ENCODE results near the gene LHX6. TPM values are rescaled to one million over a fixed set of nuclear protein-coding genes. Genes with fewer than 3 reads are reported as not detected.
A peak's percentile ranks its signal among the peaks of the same experiment; 100 is the strongest.

LHX6 gene
- total and polyA plus RNA-seq, 2 donors from 2014 or later: 0.82 to 4.9 TPM

- TF ChIP-seq CTCF (IDR thresholded peaks at IDR 0.05; ENCODE audit: borderline replicate concordance, extremely low read depth, insufficient read depth): no peak
- H3K9ac ChIP-seq (ENCODE audit: low read length in 3 of 3): no peak overlapping the region
- no peaks in the 10 kb centered on the region for H3K4me1 ChIP-seq (ENCODE audit: control insufficient read depth in 2 of 3, insufficient read depth in 2 of 3, low read depth in 1 of 3, low read length in 3 of 3)
- intact Hi-C loops (cut with DNase I): no loop called here
- no peak overlapping the region for H3K4me3 ChIP-seq (ENCODE audit: low read length in 3 of 3)
- H3K27me3 ChIP-seq (ENCODE audit: control insufficient read depth, insufficient read depth, low read length): no peaks in the 10 kb centered on the region
- no peaks in the 10 kb centered on the region for H3K9me3 ChIP-seq (ENCODE audit: control insufficient read depth in 2 of 3, insufficient read depth in 1 of 3, low read length in 3 of 3)
- DNase-seq (peak in 2 of 5 donors; percentile 27 to 36), FAIRE-seq (no peak)
- no peak overlapping the region for H3K27ac ChIP-seq (ENCODE audit: low read depth in 2 of 2, low read length in 2 of 2)
- H3K36me3 ChIP-seq (ENCODE audit: control insufficient read depth in 2 of 3, insufficient read depth in 3 of 3, low read length in 3 of 3): peaks cover 3 to 23% (median 14%) of the 10 kb centered on the region in 3 donors
These were observed 24.0 kb upstream of the LHX6 start for GRCh38 chr9:122252796-122253195.

GRCh38 chr9:122251351-122251750 lies 22.6 kb upstream of the LHX6 start:
- Histone ChIP-seq H3K27ac (ENCODE audit: low read depth in 2 of 2, low read length in 2 of 2) (no peak overlapping the region), H3K9me3 (ENCODE audit: control insufficient read depth in 2 of 3, insufficient read depth in 1 of 3, low read length in 3 of 3) (no peaks in the 10 kb centered on the region), H3K4me3 (ENCODE audit: low read length in 3 of 3) (no peak overlapping the region), H3K27me3 (ENCODE audit: control insufficient read depth, insufficient read depth, low read length) (no peaks in the 10 kb centered on the region), H3K4me1 (ENCODE audit: control insufficient read depth in 2 of 3, insufficient read depth in 2 of 3, low read depth in 1 of 3, low read length in 3 of 3) (no peaks in the 10 kb centered on the region), H3K9ac (ENCODE audit: low read length in 3 of 3) (no peak overlapping the region), H3K36me3 (ENCODE audit: control insufficient read depth in 2 of 3, insufficient read depth in 3 of 3, low read length in 3 of 3) (peaks cover 9 to 33% (median 23%) of the 10 kb centered on the region in 3 donors)
- intact Hi-C loops (cut with DNase I): no loop called here
- no peak for TF ChIP-seq CTCF (IDR thresholded peaks at IDR 0.05; ENCODE audit: borderline replicate concordance, extremely low read depth, insufficient read depth)
- FAIRE-seq: no peak
- no peak for DNase-seq

- H3K27ac ChIP-seq (ENCODE audit: low read depth in 2 of 2, low read length in 2 of 2): no peak overlapping the region
- no peak for DNase-seq
- H3K9ac ChIP-seq (ENCODE audit: low read length in 3 of 3): no peak overlapping the region
- intact Hi-C loops (cut with DNase I): no loop called here
- H3K36me3 ChIP-seq (ENCODE audit: control insufficient read depth in 2 of 3, insufficient read depth in 3 of 3, low read length in 3 of 3): peaks cover 15 to 40% (median 38%) of the 10 kb centered on the region in 3 donors
- H3K4me3 ChIP-seq (ENCODE audit: low read length in 3 of 3): no peak overlapping the region
- no peaks in the 10 kb centered on the region for H3K4me1 ChIP-seq (ENCODE audit: control insufficient read depth in 2 of 3, insufficient read depth in 2 of 3, low read depth in 1 of 3, low read length in 3 of 3)
- no peak for FAIRE-seq
- no peaks in the 10 kb centered on the region for H3K27me3 ChIP-seq (ENCODE audit: control insufficient read depth, insufficient read depth, low read length)
- TF ChIP-seq CTCF (IDR thresholded peaks at IDR 0.05; ENCODE audit: borderline replicate concordance, extremely low read depth, insufficient read depth): no peak
- H3K9me3 ChIP-seq (ENCODE audit: control insufficient read depth in 2 of 3, insufficient read depth in 1 of 3, low read length in 3 of 3): no peaks in the 10 kb centered on the region
These were observed 19.7 kb upstream of the LHX6 start for GRCh38 chr9:122248448-122248865.

GRCh38 chr9:122246666-122247065 lies 17.9 kb upstream of the LHX6 start:
- DNase-seq: no peak
- Histone ChIP-seq H3K9me3 (ENCODE audit: control insufficient read depth in 2 of 3, insufficient read depth in 1 of 3, low read length in 3 of 3) (no peaks in the 10 kb centered on the region), H3K36me3 (ENCODE audit: control insufficient read depth in 2 of 3, insufficient read depth in 3 of 3, low read length in 3 of 3) (peaks cover 18 to 50% (median 43%) of the 10 kb centered on the region in 3 donors), H3K27ac (ENCODE audit: low read depth in 2 of 2, low read length in 2 of 2) (no peak overlapping the region), H3K4me3 (ENCODE audit: low read length in 3 of 3) (no peak overlapping the region), H3K27me3 (ENCODE audit: control insufficient read depth, insufficient read depth, low read length) (no peaks in the 10 kb centered on the region), H3K9ac (ENCODE audit: low read length in 3 of 3) (no peak overlapping the region), H3K4me1 (ENCODE audit: control insufficient read depth in 2 of 3, insufficient read depth in 2 of 3, low read depth in 1 of 3, low read length in 3 of 3) (no peaks in the 10 kb centered on the region)
- no peak for FAIRE-seq
- no peak for TF ChIP-seq CTCF (IDR thresholded peaks at IDR 0.05; ENCODE audit: borderline replicate concordance, extremely low read depth, insufficient read depth)
- intact Hi-C loops (cut with DNase I): no loop called here

All from kidney (tissue), 14 donors.